GM21423 (cell line): ENCODE measurements around the gene HEXIM1.
A peak's percentile ranks its signal among the peaks of the same experiment; 100 is the strongest.

Source experiments
- ATAC-seq: cut with Tn5 transposase; IDR thresholded peaks from one replicate; pipeline ENCODE4 v1.9.1; 2021; ENCODE audit warnings: mild to moderate bottlenecking, moderate library complexity; ENCODE audit not compliant: unreplicated experiment

Gene HEXIM1

GRCh38 chr17:45148183-45149036, at the start of gene HEXIM1:
TSS of gene HEXIM1 (plus strand) at chr17:45148475. CDS start at chr17:45149191, 716 bp downstream.
- peak; percentile 65 for ATAC-seq

GRCh38 chr17:45098869-45099616, 49.2 kb upstream of the HEXIM1 start:
- no peak for ATAC-seq

- ATAC-seq: no peak
Observed at GRCh38 chr17:45101546-45101882, 46.8 kb upstream of the HEXIM1 start.

- no peak for ATAC-seq
Observed at GRCh38 chr17:45101883-45102811, 46.1 kb upstream of the HEXIM1 start.

- no peak for ATAC-seq
Observed at GRCh38 chr17:45102856-45103255, 45.4 kb upstream of the HEXIM1 start.

GRCh38 chr17:45103269-45103795, 44.9 kb upstream of the HEXIM1 start:
- no peak for ATAC-seq

GRCh38 chr17:45104029-45104428, 44.2 kb upstream of the HEXIM1 start:
- ATAC-seq: no peak

GRCh38 chr17:45104497-45104896, 43.8 kb upstream of the HEXIM1 start:
- ATAC-seq: no peak

- ATAC-seq: no peak
Observed at GRCh38 chr17:45104907-45105624, 43.2 kb upstream of the HEXIM1 start.

- no peak for ATAC-seq
Observed at GRCh38 chr17:45106096-45106495, 42.2 kb upstream of the HEXIM1 start.

GRCh38 chr17:45106582-45106981, 41.7 kb upstream of the HEXIM1 start:
- no peak for ATAC-seq

GRCh38 chr17:45107293-45108010, 40.8 kb upstream of the HEXIM1 start:
- no peak for ATAC-seq

- ATAC-seq: no peak
Observed at GRCh38 chr17:45108051-45108450, 40.2 kb upstream of the HEXIM1 start.

- ATAC-seq: no peak
Observed at GRCh38 chr17:45108595-45109521, 39.4 kb upstream of the HEXIM1 start.

- ATAC-seq: no peak
Observed at GRCh38 chr17:45110676-45111611, 37.3 kb upstream of the HEXIM1 start.

- no peak for ATAC-seq
Observed at GRCh38 chr17:45111850-45112249, 36.4 kb upstream of the HEXIM1 start.
